ENCODE data around the gene RASD2. TPM values are rescaled to one million over a fixed set of nuclear protein-coding genes. Genes with fewer than 3 reads are reported as not detected.

RASD2 gene
- total RNA-seq, 1 experiment from 2014 or later, result 2.4 TPM

DNA sequence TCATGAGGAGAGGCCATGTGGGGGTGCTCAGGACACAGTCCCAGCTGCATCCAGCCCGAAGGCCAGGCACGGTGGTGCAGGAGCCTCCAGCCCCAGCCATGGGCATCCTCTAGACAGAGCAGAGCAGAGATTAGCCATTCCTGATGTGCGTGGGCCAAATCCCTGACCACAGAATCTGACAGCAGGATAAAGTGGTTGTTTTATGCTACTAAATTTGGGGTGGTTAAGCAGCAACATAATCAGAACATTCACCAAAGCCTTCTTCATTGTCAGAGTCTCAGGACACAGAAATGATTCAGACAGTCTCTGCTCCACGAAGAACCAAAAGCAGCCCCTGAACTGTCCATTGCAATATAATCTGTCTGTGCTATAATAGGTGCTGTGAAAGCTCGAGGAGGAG lies 19.7 kb downstream of the RASD2 start:
- DNase-seq (ENCODE audit: low read depth), result no peak

DNA sequence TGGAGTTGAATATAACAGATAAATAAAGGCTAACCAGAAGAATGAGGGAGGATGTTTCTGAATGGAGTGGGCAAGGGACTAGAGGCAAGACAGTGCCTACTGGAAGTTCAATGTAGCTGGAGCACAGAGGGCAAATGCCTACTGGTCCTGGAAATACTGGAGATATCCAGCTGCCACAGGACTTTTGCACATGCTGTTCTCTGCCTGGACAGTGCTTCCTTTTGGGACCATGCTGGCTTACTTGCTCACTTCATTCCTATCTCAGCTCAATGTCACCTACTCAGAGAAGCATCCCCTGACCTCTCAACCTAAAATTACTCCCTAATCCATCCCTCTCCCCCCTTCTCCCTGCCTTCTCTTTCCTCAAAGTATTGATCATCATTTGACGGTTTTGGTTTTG lies 20.2 kb downstream of the RASD2 start:
- no peak for DNase-seq (ENCODE audit: low read depth)

GRCh38 chr22:35561796-35562526 lies 21.3 kb downstream of the RASD2 start:
- DNase-seq (ENCODE audit: low read depth), result peak; percentile 82

GRCh38 chr22:35563211-35563610 lies 22.6 kb downstream of the RASD2 start:
- DNase-seq (ENCODE audit: low read depth), result no peak

- no peak for DNase-seq (ENCODE audit: low read depth)
Measured at GRCh38 chr22:35564975-35565867, 24.6 kb downstream of the RASD2 start.

DNA sequence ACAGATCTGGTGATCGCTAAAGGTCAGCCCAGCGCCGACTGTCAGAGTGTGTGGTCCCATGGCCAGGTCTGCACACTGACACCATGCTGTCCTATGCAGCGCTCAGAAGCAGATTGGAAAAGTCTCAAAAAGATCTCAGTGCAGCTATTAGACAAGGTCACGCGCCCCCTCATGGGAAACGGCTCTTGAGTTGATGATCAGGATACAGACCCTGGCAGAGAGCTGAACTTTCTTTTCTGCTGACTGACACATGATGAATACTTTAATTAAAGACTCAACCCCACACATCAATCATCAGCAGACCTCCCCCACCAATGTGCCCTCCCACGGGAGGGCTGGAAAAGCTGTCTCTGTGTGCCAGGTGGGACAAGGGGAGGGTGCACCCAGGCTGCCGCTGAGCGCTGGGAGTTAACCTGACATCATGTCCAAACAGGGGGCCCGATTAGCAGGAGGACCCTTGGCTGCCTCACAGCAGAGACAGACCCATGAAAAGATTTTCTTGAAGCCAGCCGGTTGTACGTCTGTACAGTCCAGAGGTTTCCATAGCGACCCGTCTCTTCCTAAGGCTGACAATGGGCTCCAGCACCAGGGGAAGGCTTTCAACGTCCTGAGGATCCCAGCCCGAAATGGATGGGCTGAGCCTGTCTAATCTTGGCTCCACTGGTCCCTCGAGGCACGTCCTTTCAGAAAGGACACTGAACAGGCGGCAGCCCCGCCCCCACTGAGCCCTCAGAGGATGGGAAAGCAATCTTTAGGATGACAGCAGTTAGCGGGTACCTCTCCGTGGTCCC lies 26.9 kb downstream of the RASD2 start:
- no peak for DNase-seq (ENCODE audit: low read depth)

- DNase-seq (ENCODE audit: low read depth), result peak; percentile 87
Measured at GRCh38 chr22:35568751-35569739, 28.4 kb downstream of the RASD2 start.

GRCh38 chr22:35569916-35570315 lies 29.3 kb downstream of the RASD2 start:
- no peak for DNase-seq (ENCODE audit: low read depth)

DNA sequence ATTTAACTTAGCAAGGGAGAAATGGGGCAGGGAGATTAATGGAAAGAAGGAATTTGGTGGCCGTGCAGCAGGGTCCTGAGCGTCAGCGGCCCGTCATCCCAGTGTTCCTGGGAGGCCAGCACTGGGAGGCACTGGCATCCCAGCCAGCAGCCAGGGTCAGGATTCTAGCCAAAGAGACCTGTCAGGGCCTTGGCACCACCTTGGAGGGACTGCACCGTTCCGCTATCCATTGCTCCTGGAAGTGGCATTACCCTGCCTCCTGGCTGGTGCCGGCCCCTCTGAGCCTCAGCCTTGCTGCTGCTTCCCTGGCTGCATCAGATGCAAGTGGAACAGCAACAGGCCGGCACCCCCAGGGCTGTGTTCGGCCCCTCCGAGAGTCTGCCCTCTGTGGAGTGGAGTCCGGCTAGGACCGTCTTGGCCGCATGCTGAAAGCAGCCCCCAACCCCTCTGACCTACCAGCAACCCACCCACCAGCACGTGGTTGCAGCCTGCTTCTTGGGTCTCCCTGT lies 30.1 kb downstream of the RASD2 start:
- DNase-seq (ENCODE audit: low read depth), result no peak

GRCh38 chr22:35572556-35572955 lies 31.9 kb downstream of the RASD2 start:
- no peak for DNase-seq (ENCODE audit: low read depth)

- no peak for DNase-seq (ENCODE audit: low read depth)
Measured at GRCh38 chr22:35575116-35575748, 34.6 kb downstream of the RASD2 start.

GRCh38 chr22:35576671-35577070 lies 36.0 kb downstream of the RASD2 start:
- no peak for DNase-seq (ENCODE audit: low read depth)

GRCh38 chr22:35577799-35578659 lies 37.4 kb downstream of the RASD2 start:
- no peak for DNase-seq (ENCODE audit: low read depth)

- DNase-seq (ENCODE audit: low read depth), result no peak
Measured at GRCh38 chr22:35578836-35579575, 38.4 kb downstream of the RASD2 start.

DNA sequence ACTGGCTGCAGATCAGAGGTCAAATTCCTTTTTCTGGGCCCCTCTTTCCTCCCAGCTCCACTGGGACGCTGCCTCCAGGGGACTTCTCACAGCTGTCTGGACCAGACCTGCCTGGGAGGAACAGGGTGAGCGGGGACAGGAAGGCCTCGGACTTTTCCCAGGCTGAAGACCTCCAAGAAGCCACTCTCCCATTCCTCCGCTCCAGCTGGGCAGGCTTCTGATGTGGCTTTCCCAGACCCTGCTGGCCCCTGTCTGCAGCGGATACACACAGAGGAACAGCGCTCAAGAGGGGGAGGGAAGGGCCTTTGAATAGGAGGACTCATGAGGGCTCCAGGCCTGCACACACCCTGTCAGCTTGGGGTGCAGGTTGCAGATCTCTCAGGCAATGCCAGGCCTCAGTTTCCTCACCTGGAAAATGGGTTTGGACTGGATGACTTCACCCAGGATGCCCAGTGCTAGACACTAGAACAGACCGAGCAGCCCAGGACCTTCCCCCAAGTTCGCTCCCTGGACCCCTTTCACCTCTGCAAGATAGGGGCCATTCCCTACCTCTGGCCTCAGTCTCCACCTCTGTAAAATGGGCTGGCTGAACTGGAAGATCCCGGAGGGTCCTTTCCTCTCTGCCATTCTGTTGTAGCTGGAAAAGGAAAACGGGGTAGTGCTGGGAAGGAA lies 39.9 kb downstream of the RASD2 start:
- no peak for DNase-seq (ENCODE audit: low read depth)

- DNase-seq (ENCODE audit: low read depth), result no peak
Measured at GRCh38 chr22:35581023-35581413, 40.4 kb downstream of the RASD2 start.

GRCh38 chr22:35582218-35582860 lies 41.7 kb downstream of the RASD2 start:
- no peak for DNase-seq (ENCODE audit: low read depth)

Data from M059J (cell line).